Activated CD4-positive, CD25-positive, alpha-beta regulatory T cell treated with anti-CD3 and anti-CD28 coated beads, Interleukin-2, amount 50 U/mL, for 24 hours (primary cell): ENCODE results near the gene DCAF8L2.
"Not testable (repeated sequence)": the region's sequence is repeated elsewhere in the genome, so short reads cannot be mapped to it uniquely, and the experiment has no call there.

Source experiments
- ATAC-seq, 2 donors: fragments of 150-1000 bp; cut with Tn5 transposase; one replicate each; pipeline ENCODE4 v1.10.0; 2021; ENCODE audit warnings: mild to moderate bottlenecking in 1 of 2, moderate library complexity in 1 of 2

The DCAF8L2 gene

DNA sequence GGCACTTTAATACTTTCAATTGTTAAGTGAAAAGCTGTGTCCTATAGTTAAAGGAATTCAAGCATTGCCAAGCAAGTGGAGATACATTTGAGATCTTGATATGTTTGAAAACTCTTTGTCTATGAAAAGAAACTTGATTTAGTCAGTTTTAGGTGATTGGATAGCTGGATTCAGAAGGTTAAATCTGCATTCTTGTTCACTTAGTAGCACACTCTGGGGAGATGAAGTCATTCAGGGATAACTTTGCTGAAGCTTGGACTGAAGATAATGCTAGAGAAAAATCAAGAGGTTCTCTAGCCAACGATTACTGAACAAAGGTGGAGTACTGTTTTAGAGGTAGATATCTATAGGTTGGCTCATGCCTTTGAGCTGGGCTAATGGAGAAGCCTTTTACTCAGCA lies 90.6 kb downstream of the DCAF8L2 start:
- ATAC-seq = no peak

- not testable (repeated sequence) for ATAC-seq
These were observed 93.5 kb downstream of the DCAF8L2 start for GRCh38 chrX:27683566-27684208.

DNA sequence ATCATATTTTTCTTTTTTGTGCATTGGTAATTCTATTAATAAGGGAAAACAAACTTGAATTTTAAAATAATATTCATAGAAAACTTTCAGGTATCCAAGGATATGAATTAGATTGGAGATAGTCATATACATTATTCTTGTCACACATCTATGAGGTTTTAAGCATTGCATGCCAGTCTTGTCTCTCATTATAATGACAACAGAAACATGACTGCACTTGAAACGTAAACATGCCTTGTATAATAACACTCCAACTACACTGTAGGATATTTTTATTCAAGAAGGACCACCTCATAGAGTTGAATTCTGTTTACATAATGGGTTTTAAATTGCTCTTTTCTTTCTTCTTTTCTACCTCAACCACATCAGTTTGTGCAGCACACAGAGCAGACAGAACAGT lies 104.5 kb downstream of the DCAF8L2 start:
- ATAC-seq = no peak

DNA sequence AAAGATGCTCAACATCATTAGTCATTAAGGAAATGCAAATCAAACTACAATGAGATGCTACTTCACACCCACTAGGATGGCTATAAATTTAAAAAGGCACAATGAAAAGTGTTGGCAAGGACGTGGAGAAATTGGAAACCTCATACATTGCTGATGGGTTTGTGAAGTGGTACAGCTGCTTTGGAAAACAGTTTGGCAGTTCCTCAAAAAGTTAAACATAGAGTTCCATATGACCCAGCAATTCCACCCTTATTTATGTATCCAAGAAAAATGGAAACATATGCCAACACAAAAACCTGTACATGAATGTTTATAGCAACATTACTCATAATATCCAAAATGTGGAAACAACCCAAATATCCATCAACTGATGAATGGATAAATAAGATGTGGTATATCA lies 116.4 kb downstream of the DCAF8L2 start:
- no peak for ATAC-seq

GRCh38 chrX:27715610-27716009 lies 125.5 kb downstream of the DCAF8L2 start:
- no peak for ATAC-seq

GRCh38 chrX:27728291-27728690 lies 138.1 kb downstream of the DCAF8L2 start:
- ATAC-seq = no peak

- no peak for ATAC-seq
These were observed 141.8 kb downstream of the DCAF8L2 start for GRCh38 chrX:27731962-27732361.

- ATAC-seq = no peak
These were observed 145.8 kb downstream of the DCAF8L2 start for GRCh38 chrX:27735914-27736313.

DNA sequence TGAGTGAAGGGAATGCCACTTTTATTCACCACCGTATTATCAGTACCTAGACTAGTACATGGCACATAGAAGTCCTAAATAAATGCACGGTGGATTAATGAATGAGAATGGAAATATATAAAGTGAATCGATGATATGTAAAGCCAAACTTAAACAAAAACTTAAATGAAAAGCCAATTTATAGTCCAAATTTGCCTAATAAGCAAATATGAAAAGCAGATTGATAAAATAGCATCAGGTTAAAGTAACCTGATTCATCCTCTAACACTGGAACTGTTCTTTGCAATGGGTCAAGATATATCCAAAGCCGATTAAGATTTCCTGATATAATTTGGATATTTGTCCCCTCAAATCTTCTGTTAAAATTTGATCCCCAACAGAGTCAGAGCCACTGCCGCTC lies 150.8 kb downstream of the DCAF8L2 start:
- no peak for ATAC-seq

GRCh38 chrX:27743521-27743920 lies 153.4 kb downstream of the DCAF8L2 start:
- ATAC-seq = not testable (repeated sequence)

DNA sequence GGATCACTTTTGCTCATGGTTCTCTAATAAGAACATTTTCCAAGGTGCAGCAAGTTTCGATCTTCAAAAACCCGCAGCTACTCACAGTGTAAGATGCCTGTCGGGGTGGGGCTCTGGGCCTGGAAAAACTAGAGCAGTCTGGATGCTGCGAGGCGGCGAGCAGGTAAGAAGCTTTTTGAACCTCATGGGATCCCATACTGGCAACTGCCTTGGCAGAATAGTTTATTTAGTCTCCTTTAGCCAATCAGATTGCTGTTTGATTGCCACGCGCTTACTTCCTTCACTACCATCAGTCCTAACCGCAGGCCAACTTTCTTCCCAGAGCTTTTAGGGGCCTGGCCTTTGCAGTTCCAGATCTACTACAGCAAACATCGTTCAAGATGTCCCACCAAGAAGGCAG lies 156.4 kb downstream of the DCAF8L2 start:
- no peak for ATAC-seq

- not testable (repeated sequence) for ATAC-seq
These were observed 160.2 kb downstream of the DCAF8L2 start for GRCh38 chrX:27750298-27750697.

GRCh38 chrX:27751976-27752375 lies 161.8 kb downstream of the DCAF8L2 start:
- no peak for ATAC-seq

DNA sequence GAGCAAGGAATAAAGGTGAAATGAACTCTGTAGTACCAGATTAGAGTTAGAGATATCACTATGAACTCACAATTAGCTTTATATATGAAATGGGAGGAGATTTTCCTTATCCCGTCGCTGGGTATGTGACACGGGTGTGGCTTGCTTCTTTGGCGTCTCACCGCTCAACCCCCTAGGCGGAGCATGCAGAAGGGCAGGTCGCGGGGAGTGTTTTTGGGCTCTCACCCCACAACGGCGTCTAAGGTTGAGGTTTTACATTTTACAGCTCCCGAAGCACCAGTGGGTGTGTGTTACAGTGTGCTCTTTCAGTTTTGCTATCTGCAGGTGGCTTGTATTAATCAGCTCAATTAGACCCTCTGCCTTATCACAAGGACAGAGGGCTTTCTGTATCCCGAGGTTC lies 175.6 kb downstream of the DCAF8L2 start:
- no peak for ATAC-seq

DNA sequence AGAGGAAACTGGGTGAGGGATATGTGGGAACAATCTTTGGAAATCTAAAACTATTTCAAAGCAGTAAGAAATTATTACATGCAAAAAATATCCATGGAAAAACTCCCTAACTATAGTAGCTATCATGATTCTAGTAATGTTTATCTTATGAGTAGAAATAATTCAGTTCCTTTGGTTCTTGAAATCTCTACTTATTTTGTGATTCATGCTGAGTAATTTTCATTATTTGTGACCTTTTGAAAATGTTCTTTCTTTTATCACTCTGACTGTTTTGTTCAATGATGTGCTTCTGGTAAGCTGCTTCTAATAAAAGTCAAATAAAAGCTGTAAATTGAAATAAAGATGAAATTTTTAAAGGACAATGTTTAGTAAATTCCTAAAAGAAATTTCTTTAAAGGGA lies 177.2 kb downstream of the DCAF8L2 start:
- ATAC-seq = no peak

GRCh38 chrX:27775984-27776383 lies 185.8 kb downstream of the DCAF8L2 start:
- no peak for ATAC-seq

- ATAC-seq = no peak
These were observed 206.6 kb downstream of the DCAF8L2 start for GRCh38 chrX:27796640-27797257.

DNA sequence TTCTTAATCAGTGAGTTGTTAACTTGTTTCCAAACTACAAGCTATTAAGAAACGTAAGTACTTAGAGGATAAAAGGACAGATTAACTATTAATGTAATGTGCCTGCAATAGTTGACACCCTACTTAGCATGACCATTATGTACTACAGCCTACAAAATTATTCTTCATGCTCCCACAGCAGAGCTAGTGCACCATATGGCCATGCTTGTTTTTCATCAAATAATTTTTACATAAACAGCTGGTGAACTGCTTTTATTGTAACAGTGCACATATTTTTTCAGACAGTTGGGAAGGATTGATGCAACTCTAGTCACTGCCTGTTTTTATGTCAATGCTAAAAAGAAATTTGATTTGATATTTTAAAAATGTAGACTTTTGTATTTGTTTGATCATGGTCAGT lies 207.4 kb downstream of the DCAF8L2 start:
- ATAC-seq = no peak
